SU-DHL-6 (cell line): ENCODE results near the gene NKX2-4.

Source experiments
- EZH2phosphoT487 ChIP-seq: fragments of 200-600 bp; sonication (generic), shearing (Covaris generic); conservative IDR thresholded peaks from 2 replicates; pipeline ENCODE4 v1.6.1; 2018; ENCODE audit warnings: mild to moderate bottlenecking, antibody characterized with exemption, low read length, moderate library complexity, mixed read lengths
- TF ChIP-seq, protein P1 (sequence below): fragments of 200-600 bp; sonication (generic); IDR thresholded peaks from one replicate; pipeline ENCODE4 v1.5.1; 2017; ENCODE audit warnings: antibody characterized with exemption, mild to moderate bottlenecking, low read length, moderate library complexity; ENCODE audit not compliant: insufficient read depth, poor library complexity, severe bottlenecking

DNA sequence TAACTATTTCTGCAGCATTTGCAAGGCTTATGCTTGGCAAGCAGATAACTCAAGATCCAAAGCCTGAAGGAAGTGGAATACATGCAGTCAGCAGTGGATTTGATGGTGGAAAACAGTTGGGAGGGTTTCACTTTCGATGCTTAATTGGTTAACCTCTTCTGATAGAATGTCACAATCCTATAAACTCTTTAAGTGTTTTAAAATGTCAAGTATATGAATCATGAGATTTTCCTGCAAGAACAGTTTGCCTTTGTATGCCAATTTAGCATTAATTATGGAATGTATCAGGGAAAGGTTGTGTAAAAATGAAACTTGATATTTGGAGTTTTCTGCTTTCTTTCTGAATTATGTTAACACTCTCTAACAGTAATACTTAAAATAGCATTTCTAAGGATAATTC is 36.6 kb downstream of the NKX2-4 start:
- TF ChIP-seq, protein P1, sequence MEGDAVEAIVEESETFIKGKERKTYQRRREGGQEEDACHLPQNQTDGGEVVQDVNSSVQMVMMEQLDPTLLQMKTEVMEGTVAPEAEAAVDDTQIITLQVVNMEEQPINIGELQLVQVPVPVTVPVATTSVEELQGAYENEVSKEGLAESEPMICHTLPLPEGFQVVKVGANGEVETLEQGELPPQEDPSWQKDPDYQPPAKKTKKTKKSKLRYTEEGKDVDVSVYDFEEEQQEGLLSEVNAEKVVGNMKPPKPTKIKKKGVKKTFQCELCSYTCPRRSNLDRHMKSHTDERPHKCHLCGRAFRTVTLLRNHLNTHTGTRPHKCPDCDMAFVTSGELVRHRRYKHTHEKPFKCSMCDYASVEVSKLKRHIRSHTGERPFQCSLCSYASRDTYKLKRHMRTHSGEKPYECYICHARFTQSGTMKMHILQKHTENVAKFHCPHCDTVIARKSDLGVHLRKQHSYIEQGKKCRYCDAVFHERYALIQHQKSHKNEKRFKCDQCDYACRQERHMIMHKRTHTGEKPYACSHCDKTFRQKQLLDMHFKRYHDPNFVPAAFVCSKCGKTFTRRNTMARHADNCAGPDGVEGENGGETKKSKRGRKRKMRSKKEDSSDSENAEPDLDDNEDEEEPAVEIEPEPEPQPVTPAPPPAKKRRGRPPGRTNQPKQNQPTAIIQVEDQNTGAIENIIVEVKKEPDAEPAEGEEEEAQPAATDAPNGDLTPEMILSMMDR: no peak
- no peak for TF ChIP-seq EZH2phosphoT487
